K562 (cell line): Measurements from ENCODE around the gene MATN4. TPM values are rescaled to one million over a fixed set of nuclear protein-coding genes. Genes with fewer than 3 reads are reported as not detected.

Experiments used
- ATAC-seq: fragments of 200-7000 bp; cut with Tn5 transposase; 3 replicates; pipeline ENCODE4 v1.9.1; 2020; ENCODE audit warnings: moderate library complexity
- BruUV-seq: library from RNA; stranded (reverse); fragments of 400-500 nt; replicated peaks from 2 replicates; lab custom pipeline; 2021; lab: Mats Ljungman, UMichigan
- CTCF ChIA-PET: fragments of 300-600 bp; formaldehyde crosslinking; extraction: SDS; loops from one replicate; lab custom pipeline; 2021; ENCODE audit warnings: low intra/inter-chr PET ratio; lab: Yijun Ruan, JAX
- POLR2A ChIA-PET: fragments of 300-600, 350-650 bp; sonication (Branson Sonifier 250); formaldehyde crosslinking; extraction: SDS; loops from one replicate; lab custom pipeline; 2021; ENCODE audit warnings: antibody characterized with exemption, inconsistent platforms; lab: Yijun Ruan, JAX
- DNase-seq, 4 experiments: peaks; one replicate each; pipeline versions ENCODE4 v3.0.0 to v3.0.0-alpha.2; 2011 to 2018; ENCODE audit warnings: low spot score in 3 of 4, mixed read lengths in 3 of 4; ENCODE audit errors: extremely low read depth in 1 of 4
- FAIRE-seq: peaks from 2 replicates; lab custom pipeline; 2011; peaks lifted over from hg19 to GRCh38; lab: Jason Lieb, UNC
- H2AFZ ChIP-seq: 2 replicates; pipeline ENCODE4 v1.6.0; 2011; ENCODE audit warnings: low read depth, low read length, control low read depth, inconsistent platforms
- H3K27ac ChIP-seq: fragments of 200-600 bp; 3 replicates; pipeline ENCODE4 v1.8.0; 2011; ENCODE audit warnings: low read depth, mild to moderate bottlenecking, control low read depth, inconsistent platforms, low read length, moderate library complexity, mixed read lengths; ENCODE audit errors: extremely low read depth
- H3K27me3 ChIP-seq, 2 experiments: fragments of 300-600 bp in 1 of 2; 2 replicates in 1 of 2; 3 replicates in 1 of 2; pipeline versions ENCODE4 v1.6.0 to v1.8.0; 2011; ENCODE audit warnings: inconsistent platforms in 2 of 2, low read length in 2 of 2, mild to moderate bottlenecking in 1 of 2, mixed read lengths in 1 of 2, moderate library complexity in 1 of 2; ENCODE audit not compliant: control insufficient read depth in 2 of 2, insufficient read depth in 2 of 2
- H3K36me3 ChIP-seq: fragments of 300-600 bp; 3 replicates; pipeline ENCODE4 v1.8.0; 2011; ENCODE audit warnings: mild to moderate bottlenecking, low read length, inconsistent platforms; ENCODE audit not compliant: control insufficient read depth, insufficient read depth
- H3K4me1 ChIP-seq, 2 experiments: fragments of 200-600 bp in 1 of 2; replicated peaks in 1 of 2; 2 replicates in 1 of 2; 3 replicates in 1 of 2; pipeline versions ENCODE4 v1.5.1 to v1.8.0; 2011; ENCODE audit warnings: inconsistent platforms in 2 of 2, low read length in 2 of 2, mild to moderate bottlenecking in 1 of 2, mixed read lengths in 1 of 2, moderate library complexity in 1 of 2; ENCODE audit not compliant: control insufficient read depth in 2 of 2, insufficient read depth in 2 of 2
- H3K4me2 ChIP-seq: 2 replicates; pipeline ENCODE4 v1.6.1; 2011; ENCODE audit warnings: low read length, control low read depth, inconsistent platforms, mixed read lengths; ENCODE audit not compliant: insufficient read depth
- H3K4me3 ChIP-seq: fragments of 200-600 bp; sonication (generic), shearing (Covaris generic); 2 replicates; pipeline ENCODE4 v1.5.1; 2016; ENCODE audit warnings: control low read depth, inconsistent platforms
- H3K79me2 ChIP-seq: fragments of 200-600 bp; 3 replicates; pipeline ENCODE4 v1.8.0; 2011; ENCODE audit warnings: low read length, inconsistent platforms; ENCODE audit not compliant: control insufficient read depth, insufficient read depth
- H3K9ac ChIP-seq, 2 experiments: 2 replicates each; pipeline versions ENCODE4 v1.6.0 to v1.6.1; 2011; ENCODE audit warnings: low read depth in 2 of 2, low read length in 2 of 2, control low read depth in 1 of 2, inconsistent platforms in 1 of 2, mild to moderate bottlenecking in 1 of 2, mixed read lengths in 1 of 2; ENCODE audit not compliant: insufficient read depth in 1 of 2
- H3K9me1 ChIP-seq: one replicate; pipeline ENCODE4 v1.6.0; 2011; ENCODE audit warnings: inconsistent platforms, mild to moderate bottlenecking, low read length, moderate library complexity; ENCODE audit not compliant: control insufficient read depth, insufficient read depth
- H3K9me3 ChIP-seq: replicated peaks from 2 replicates; pipeline ENCODE4 v1.5.1; 2011; ENCODE audit warnings: low read depth, low read length, inconsistent platforms; ENCODE audit not compliant: control insufficient read depth, insufficient read depth
- H4K20me1 ChIP-seq: replicated peaks from 2 replicates; pipeline ENCODE4 v1.6.1; 2011; ENCODE audit warnings: low read length, inconsistent platforms, mixed read lengths; ENCODE audit not compliant: control insufficient read depth, insufficient read depth
- BCOR ChIP-seq: fragments of 450-650 bp; IDR thresholded peaks from 2 replicates; pipeline ENCODE4 v1.6.1; 2016
- CHD7 ChIP-seq: fragments of 200-600 bp; sonication (generic); IDR thresholded peaks from one replicate; pipeline ENCODE4 v1.6.1; 2012; ENCODE audit warnings: mild to moderate bottlenecking, low read depth, low read length, inconsistent platforms
- ELK3 ChIP-seq: fragments of 450-650 bp; formaldehyde crosslinking; IDR thresholded peaks from 2 replicates; pipeline ENCODE4 v1.4.0; 2020; ENCODE audit warnings: mild to moderate bottlenecking
- GABPB1 ChIP-seq: sonication (generic); formaldehyde crosslinking; IDR thresholded peaks from 2 replicates; pipeline ENCODE4 v1.8.0; 2022; ENCODE audit warnings: mild to moderate bottlenecking, missing genetic modification reagents
- GTF2A2 ChIP-seq: IDR thresholded peaks from 2 replicates; pipeline ENCODE4 v1.6.1; 2016; ENCODE audit warnings: mild to moderate bottlenecking, missing genetic modification characterization, missing compliant biosample characterization
- RFX5 ChIP-seq: IDR thresholded peaks from 2 replicates; pipeline ENCODE4 v1.6.1; 2011; ENCODE audit warnings: low read depth, mild to moderate bottlenecking, improper control_type of control experiment, low read length
- SMAD2 ChIP-seq: fragments of 150-350 bp; IDR thresholded peaks from 2 replicates; pipeline ENCODE4 v1.6.1; 2014; ENCODE audit warnings: low read depth, mild to moderate bottlenecking, low read length
- ZNF41 ChIP-seq: fragments of 250-450 bp; sonication (Bioruptor Pico); conservative IDR thresholded peaks from 2 replicates; pipeline ENCODE4 v1.4.0; 2020; ENCODE audit warnings: mild to moderate bottlenecking
- ZNF436 ChIP-seq: fragments of 250-450, 450-650 bp; sonication (Bioruptor Pico); formaldehyde crosslinking; IDR thresholded peaks from 2 replicates; pipeline ENCODE4 v1.7.0; 2020; ENCODE audit warnings: mild to moderate bottlenecking
- ZNF79 ChIP-seq: fragments of 250-450 bp; sonication (Bioruptor Pico); IDR thresholded peaks from 2 replicates; pipeline ENCODE4 v1.4.0; 2020; ENCODE audit warnings: low read depth, mild to moderate bottlenecking, moderate library complexity
- WGBS: fragments of 100-300 bp; shearing (Covaris generic); methylation state at CpG from one replicate; pipeline ENCODE4 v1.1.6; 2016; ENCODE audit warnings: low coverage, mixed read lengths; ENCODE audit not compliant: insufficient coverage; ENCODE audit errors: missing lambda C conversion rate; 5-methylcytosine and 5-hydroxymethylcytosine counted together
- in situ Hi-C: fragments of 300-500 bp; cut with MboI; formaldehyde crosslinking; loops from 4 replicates; pipeline ENCODE4 v1.15.0; 2018; ENCODE audit warnings: inconsistent platforms, mixed read lengths
- intact Hi-C: fragments of 100-400 bp; cut with micrococcal nuclease; formaldehyde crosslinking; loops from 2 replicates; pipeline ENCODE4 v1.14.2; 2022
- polyA plus RNA-seq, 8 experiments: library from polyadenylated mRNA; depleted of rRNA in 4 of 8; stranded (reverse) in 5 of 8; unstranded in 3 of 8; fragments of >200 nt; fragmentation: Nextera tagmentation in 2 of 8; fragmentation: Illumina TruSeq in 1 of 8; extraction: Ambion mirVana in 2 of 8; extraction: Trizol in 1 of 8; gene quantifications; 2 replicates each; pipeline versions ENCODE4 v1.2.1 to v1.2.3, GENCODE V29; 2011 to 2014; ENCODE audit warnings: inconsistent platforms in 1 of 8, missing spikeins in 1 of 8
- total RNA-seq, 7 experiments: library from RNA; depleted of rRNA in 6 of 7; stranded (reverse); fragments of >200 nt in 6 of 7; fragmentation: Illumina TruSeq in 2 of 7; extraction: Trizol in 2 of 7; gene quantifications; 2 replicates each; pipeline versions ENCODE4 v1.2.1 to v1.2.3, GENCODE V29; 2011 to 2021; ENCODE audit warnings: low replicate concordance in 1 of 7

The MATN4 gene
- total and polyA plus RNA-seq, 9 of the 15 experiments (the other 6 are each of a cell fraction or from before 2014, with no cell fraction given) = 0.09 TPM; not detected in 8

GRCh38 chr20:45268531-45268930, 39.6 kb downstream of the MATN4 start:
- TF ChIP-seq GABPB1 (CRISPR knock-in tag) (no peak), BCOR (no peak), ZNF436 (CRISPR knock-in tag) (no peak), SMAD2 (no peak), ZNF79 (CRISPR knock-in tag) (no peak), ELK3 (CRISPR knock-in tag) (no peak), CHD7 (no peak), ZNF41 (no peak), RFX5 (no peak), GTF2A2 (tag) (no peak)
- Histone ChIP-seq H3K27me3 (peaks cover 6% of the 10 kb centered on the region in 2 experiments), H2AFZ (no peak overlapping the region), H3K4me2 (no peak overlapping the region), H3K4me1 (no peaks in the 10 kb centered on the region), H3K4me3 (no peak overlapping the region), H3K9ac (no peak overlapping the region), H3K9me3 (no peaks in the 10 kb centered on the region), H3K27ac (no peak overlapping the region), H3K9me1 (no peaks in the 10 kb centered on the region), H3K79me2 (no peaks in the 10 kb centered on the region), H4K20me1 (no peaks in the 10 kb centered on the region; the same call in 1 of the 2 replicates), H3K36me3 (no peaks in the 10 kb centered on the region)
- no peak for FAIRE-seq
- 2% methylated on average over 3 of the region's 3 CpGs for WGBS
- no peak for ATAC-seq
- ChIA-PET CTCF (no interaction called here), POLR2A (interaction anchor here (0.6 to 1.3 kb wide), 4 partner anchors 10 to 167 kb away, joined by 3 to 4 read pairs (median 3); no protein-coding TSS in a partner anchor)
- in situ Hi-C loops = no loop called here
- intact Hi-C loops = no loop called here
- no peak for DNase-seq
- BruUV-seq = no TSS peak
